GM12892 (cell line): Measurements from ENCODE around the gene NUDT3.

Experiments
- POLR2A ChIP-seq: IDR thresholded peaks from 2 replicates; pipeline ENCODE4 v1.6.1; 2011; ENCODE audit warnings: low read depth, low read length, control low read depth
- POLR2AphosphoS5 ChIP-seq: IDR thresholded peaks from 2 replicates; pipeline ENCODE4 v1.6.1; 2011; ENCODE audit warnings: low read depth, low read length, control low read depth
- TAF1 ChIP-seq: IDR thresholded peaks from 2 replicates; pipeline ENCODE4 v1.6.1; 2011; ENCODE audit warnings: low read depth, mild to moderate bottlenecking, control low read depth, low read length, borderline replicate concordance

DNA sequence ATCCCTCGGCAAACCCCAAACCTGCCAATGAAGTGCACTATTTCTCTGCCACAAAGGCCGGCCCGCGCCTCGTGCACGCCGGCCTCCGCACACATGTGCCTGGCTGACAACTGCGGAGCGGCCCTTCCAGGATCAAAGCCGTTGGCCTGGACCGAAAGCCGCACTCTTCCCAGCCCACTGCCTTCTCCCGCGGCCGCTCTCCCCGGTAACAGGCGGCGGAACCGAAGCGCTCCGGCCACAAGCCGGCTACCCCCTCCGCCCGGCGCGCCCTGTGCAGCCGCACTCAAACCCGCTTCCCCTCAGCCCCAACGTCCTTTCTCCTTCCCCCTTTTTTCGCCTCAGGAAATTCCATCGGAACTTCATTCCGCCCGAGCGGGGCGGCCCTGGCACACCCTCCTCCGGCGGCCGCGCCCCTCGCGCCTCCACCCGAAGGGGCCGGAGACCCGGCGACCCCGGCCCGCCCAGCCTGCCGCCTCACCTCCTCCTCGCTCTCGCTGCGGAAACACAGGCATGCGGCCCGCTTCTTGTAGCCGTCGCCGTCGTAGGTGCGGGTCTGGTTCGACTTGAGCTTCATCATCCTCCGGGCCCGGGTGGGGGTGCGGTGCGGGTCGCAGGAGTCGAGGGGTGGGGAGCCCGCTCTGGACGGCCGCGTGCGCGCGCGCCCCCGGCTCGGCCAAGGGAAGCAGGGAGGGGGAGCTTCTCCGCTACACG lies 528 bp downstream of the NUDT3 start:
- TF ChIP-seq TAF1 (peak; percentile 54; the same call in 1 of the 2 replicates), POLR2A (peak; percentile 63), POLR2AphosphoS5 (peak; percentile 61; the same call in 1 of the 2 replicates)
